ENCODE measurements around the gene CAPS. TPM values are rescaled to one million over a fixed set of nuclear protein-coding genes. Genes with fewer than 3 reads are reported as not detected.

The CAPS gene
- polyA plus RNA-seq, 1 donor (not counting 4 experiments of a cell fraction or from before 2014, with no cell fraction given): 2.7 TPM

GRCh38 chr19:5877427-5877826, 36.6 kb upstream of the CAPS start:
- Histone ChIP-seq H3K4me3 (ENCODE audit: control insufficient read depth in 2 of 3, extremely low read depth in 1 of 3, insufficient read depth in 2 of 3, low read depth in 1 of 3, low read length in 3 of 3) (no peak overlapping the region), H2AFZ (ENCODE audit: control insufficient read depth, low read length) (no peak overlapping the region), H3K36me3 (ENCODE audit: control insufficient read depth in 2 of 2, extremely low read depth in 1 of 2, insufficient read depth in 2 of 2, low read length in 2 of 2) (no peaks in the 10 kb centered on the region), H3K79me2 (ENCODE audit: control insufficient read depth, insufficient read depth, low read length) (no peaks in the 10 kb centered on the region), H3K27ac (ENCODE audit: control insufficient read depth, insufficient read depth, low read length) (no peak overlapping the region), H3K9me3 (ENCODE audit: control insufficient read depth, low read depth, low read length) (no peaks in the 10 kb centered on the region), H4K20me1 (ENCODE audit: control insufficient read depth, extremely low read depth, insufficient read depth, low read length) (no peaks in the 10 kb centered on the region), H3K4me2 (ENCODE audit: control insufficient read depth, extremely low read depth, insufficient read depth, low read depth, low read length) (no peak overlapping the region), H3K9ac (ENCODE audit: control insufficient read depth, extremely low read depth, insufficient read depth, low read length) (no peak overlapping the region), H3K27me3 (ENCODE audit: control insufficient read depth, extremely low read depth, insufficient read depth, low read length) (peaks cover 9% of the 10 kb centered on the region), H3K4me1 (ENCODE audit: control insufficient read depth, extremely low read depth, insufficient read depth, low read length) (peaks cover 12% of the 10 kb centered on the region), H3K9me1 (ENCODE audit: control insufficient read depth, extremely low read depth, insufficient read depth, low read length) (no peaks in the 10 kb centered on the region)
- DNase-seq (ENCODE audit: low read depth, low spot score): no peak
- dilution Hi-C loops (cut with MboI; ENCODE audit: extremely low pct_ligation_motif_present, low sequenced_read_pairs): no loop called here
- TF ChIP-seq, protein P1, sequence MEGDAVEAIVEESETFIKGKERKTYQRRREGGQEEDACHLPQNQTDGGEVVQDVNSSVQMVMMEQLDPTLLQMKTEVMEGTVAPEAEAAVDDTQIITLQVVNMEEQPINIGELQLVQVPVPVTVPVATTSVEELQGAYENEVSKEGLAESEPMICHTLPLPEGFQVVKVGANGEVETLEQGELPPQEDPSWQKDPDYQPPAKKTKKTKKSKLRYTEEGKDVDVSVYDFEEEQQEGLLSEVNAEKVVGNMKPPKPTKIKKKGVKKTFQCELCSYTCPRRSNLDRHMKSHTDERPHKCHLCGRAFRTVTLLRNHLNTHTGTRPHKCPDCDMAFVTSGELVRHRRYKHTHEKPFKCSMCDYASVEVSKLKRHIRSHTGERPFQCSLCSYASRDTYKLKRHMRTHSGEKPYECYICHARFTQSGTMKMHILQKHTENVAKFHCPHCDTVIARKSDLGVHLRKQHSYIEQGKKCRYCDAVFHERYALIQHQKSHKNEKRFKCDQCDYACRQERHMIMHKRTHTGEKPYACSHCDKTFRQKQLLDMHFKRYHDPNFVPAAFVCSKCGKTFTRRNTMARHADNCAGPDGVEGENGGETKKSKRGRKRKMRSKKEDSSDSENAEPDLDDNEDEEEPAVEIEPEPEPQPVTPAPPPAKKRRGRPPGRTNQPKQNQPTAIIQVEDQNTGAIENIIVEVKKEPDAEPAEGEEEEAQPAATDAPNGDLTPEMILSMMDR (optimal IDR thresholded peaks at IDR 0.05 in 1 of 3, IDR thresholded peaks at IDR 0.05 in 1 of 3, conservative IDR thresholded peaks at IDR 0.05 in 1 of 3; ENCODE audit: extremely low read depth in 1 of 3, insufficient read depth in 2 of 3, low read length in 3 of 3): no peak
- no peak for TF ChIP-seq EZH2 (IDR thresholded peaks at IDR 0.05; ENCODE audit: low read length)
- FAIRE-seq: no peak

GRCh38 chr19:5877882-5878281, 36.2 kb upstream of the CAPS start:
- no peak overlapping the region for H3K4me2 ChIP-seq (ENCODE audit: control insufficient read depth, extremely low read depth, insufficient read depth, low read depth, low read length)
- no peak for TF ChIP-seq EZH2 (IDR thresholded peaks at IDR 0.05; ENCODE audit: low read length)
- TF ChIP-seq, protein P1 (optimal IDR thresholded peaks at IDR 0.05 in 1 of 3, IDR thresholded peaks at IDR 0.05 in 1 of 3, conservative IDR thresholded peaks at IDR 0.05 in 1 of 3; ENCODE audit: extremely low read depth in 1 of 3, insufficient read depth in 2 of 3, low read length in 3 of 3): no peak
- H3K9me3 ChIP-seq (ENCODE audit: control insufficient read depth, low read depth, low read length): no peaks in the 10 kb centered on the region
- no peak overlapping the region for H3K9ac ChIP-seq (ENCODE audit: control insufficient read depth, extremely low read depth, insufficient read depth, low read length)
- dilution Hi-C loops (cut with MboI; ENCODE audit: extremely low pct_ligation_motif_present, low sequenced_read_pairs): no loop called here
- H3K4me1 ChIP-seq (ENCODE audit: control insufficient read depth, extremely low read depth, insufficient read depth, low read length): peaks cover 12% of the 10 kb centered on the region
- H3K4me3 ChIP-seq (ENCODE audit: control insufficient read depth in 2 of 3, extremely low read depth in 1 of 3, insufficient read depth in 2 of 3, low read depth in 1 of 3, low read length in 3 of 3): no peak overlapping the region
- no peaks in the 10 kb centered on the region for H3K9me1 ChIP-seq (ENCODE audit: control insufficient read depth, extremely low read depth, insufficient read depth, low read length)
- H3K79me2 ChIP-seq (ENCODE audit: control insufficient read depth, insufficient read depth, low read length): no peaks in the 10 kb centered on the region
- no peaks in the 10 kb centered on the region for H4K20me1 ChIP-seq (ENCODE audit: control insufficient read depth, extremely low read depth, insufficient read depth, low read length)
- no peak overlapping the region for H3K27ac ChIP-seq (ENCODE audit: control insufficient read depth, insufficient read depth, low read length)
- H3K36me3 ChIP-seq (ENCODE audit: control insufficient read depth in 2 of 2, extremely low read depth in 1 of 2, insufficient read depth in 2 of 2, low read length in 2 of 2): no peaks in the 10 kb centered on the region
- H2AFZ ChIP-seq (ENCODE audit: control insufficient read depth, low read length): no peak overlapping the region
- H3K27me3 ChIP-seq (ENCODE audit: control insufficient read depth, extremely low read depth, insufficient read depth, low read length): peaks cover 9% of the 10 kb centered on the region
- DNase-seq (ENCODE audit: low read depth, low spot score): no peak
- no peak for FAIRE-seq

All from keratinocyte (primary cell).